D721Med (cell line): ENCODE data around the gene TEX2.

Source experiments
- DNase-seq: peaks from one replicate; pipeline ENCODE4 v3.0.0; 2011; ENCODE audit warnings: low spot score; ENCODE audit not compliant: insufficient read length
- FAIRE-seq: peaks from 2 replicates; lab custom pipeline; 2011; peaks lifted over from hg19 to GRCh38; lab: Jason Lieb, UNC
- TF ChIP-seq, protein P1 (sequence below): IDR thresholded peaks from 2 replicates; pipeline ENCODE4 v1.5.1; 2012; ENCODE audit warnings: mild to moderate bottlenecking, control low read depth; ENCODE audit not compliant: insufficient read depth; ENCODE audit errors: missing control alignments

Gene TEX2

GRCh38 chr17:64256913-64257807 is 5.9 kb downstream of the TEX2 start:
- TF ChIP-seq, protein P1, sequence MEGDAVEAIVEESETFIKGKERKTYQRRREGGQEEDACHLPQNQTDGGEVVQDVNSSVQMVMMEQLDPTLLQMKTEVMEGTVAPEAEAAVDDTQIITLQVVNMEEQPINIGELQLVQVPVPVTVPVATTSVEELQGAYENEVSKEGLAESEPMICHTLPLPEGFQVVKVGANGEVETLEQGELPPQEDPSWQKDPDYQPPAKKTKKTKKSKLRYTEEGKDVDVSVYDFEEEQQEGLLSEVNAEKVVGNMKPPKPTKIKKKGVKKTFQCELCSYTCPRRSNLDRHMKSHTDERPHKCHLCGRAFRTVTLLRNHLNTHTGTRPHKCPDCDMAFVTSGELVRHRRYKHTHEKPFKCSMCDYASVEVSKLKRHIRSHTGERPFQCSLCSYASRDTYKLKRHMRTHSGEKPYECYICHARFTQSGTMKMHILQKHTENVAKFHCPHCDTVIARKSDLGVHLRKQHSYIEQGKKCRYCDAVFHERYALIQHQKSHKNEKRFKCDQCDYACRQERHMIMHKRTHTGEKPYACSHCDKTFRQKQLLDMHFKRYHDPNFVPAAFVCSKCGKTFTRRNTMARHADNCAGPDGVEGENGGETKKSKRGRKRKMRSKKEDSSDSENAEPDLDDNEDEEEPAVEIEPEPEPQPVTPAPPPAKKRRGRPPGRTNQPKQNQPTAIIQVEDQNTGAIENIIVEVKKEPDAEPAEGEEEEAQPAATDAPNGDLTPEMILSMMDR, result no peak
- DNase-seq, result no peak
- peak; percentile 66 for FAIRE-seq

DNA sequence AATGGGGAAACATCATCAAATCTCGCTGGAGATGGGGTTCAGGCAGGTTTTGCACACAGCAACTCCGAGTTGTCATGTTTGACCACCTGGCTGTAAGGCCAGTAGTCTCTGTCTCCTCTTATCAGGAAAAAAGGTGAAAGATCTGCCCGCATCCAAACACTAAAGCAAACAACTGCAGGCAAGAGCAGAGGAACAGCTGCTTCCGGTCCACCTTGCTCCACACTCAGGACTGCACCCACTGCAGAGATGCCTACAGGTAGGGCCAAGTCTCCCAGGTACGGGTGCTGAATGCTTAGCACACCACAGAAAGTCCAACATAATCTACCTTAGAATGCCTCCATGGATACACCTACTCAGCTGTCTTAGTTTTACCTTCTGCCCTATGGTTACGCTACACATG is 7.3 kb downstream of the TEX2 start:
- DNase-seq (no peak), FAIRE-seq (no peak)
- TF ChIP-seq, protein P1, result no peak

- TF ChIP-seq, protein P1, result no peak
- no peak for FAIRE-seq
- no peak for DNase-seq
Observed at GRCh38 chr17:64254755-64255154, 8.3 kb downstream of the TEX2 start.

DNA sequence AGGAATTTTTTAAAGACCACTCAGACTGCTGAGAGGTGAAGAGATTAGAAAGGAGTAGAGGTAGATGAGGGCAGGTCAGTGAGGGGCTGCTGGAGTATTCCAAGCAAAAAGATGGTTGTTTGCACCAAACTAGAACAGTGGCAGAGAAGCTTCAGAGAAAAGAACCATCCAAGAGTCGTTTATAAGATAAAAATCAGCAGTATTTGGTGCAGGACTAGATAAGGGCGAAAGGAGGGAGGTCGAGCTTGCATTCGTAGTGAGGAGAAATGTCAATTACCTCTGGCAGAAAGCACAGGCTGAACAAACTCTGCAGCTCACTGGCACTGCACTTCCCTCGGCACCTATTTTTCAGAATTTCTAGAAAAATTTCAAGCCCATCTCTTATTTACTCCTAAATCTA is 9.6 kb downstream of the TEX2 start:
- FAIRE-seq (no peak), DNase-seq (no peak)
- TF ChIP-seq, protein P1, result no peak

DNA sequence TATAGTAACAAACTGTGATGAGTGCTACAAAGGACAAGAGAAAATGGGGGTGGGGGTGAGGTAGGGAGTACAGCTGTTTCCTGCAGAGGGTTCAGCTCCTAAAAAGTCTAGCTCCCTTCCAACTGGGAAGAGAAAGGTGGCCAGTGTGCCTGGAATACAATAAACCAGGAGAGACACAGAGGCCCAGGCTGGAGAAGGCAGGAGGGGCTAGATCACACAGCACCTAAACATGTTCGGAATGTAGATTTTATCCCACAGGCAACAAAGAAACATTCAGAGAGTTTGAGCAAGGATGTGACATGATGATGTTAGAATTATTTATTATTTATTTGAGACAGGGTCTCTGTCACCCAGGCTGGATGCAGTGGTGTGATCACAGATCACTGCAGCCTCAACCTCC is 10.2 kb downstream of the TEX2 start:
- no peak for DNase-seq
- TF ChIP-seq, protein P1, result no peak
- no peak for FAIRE-seq

DNA sequence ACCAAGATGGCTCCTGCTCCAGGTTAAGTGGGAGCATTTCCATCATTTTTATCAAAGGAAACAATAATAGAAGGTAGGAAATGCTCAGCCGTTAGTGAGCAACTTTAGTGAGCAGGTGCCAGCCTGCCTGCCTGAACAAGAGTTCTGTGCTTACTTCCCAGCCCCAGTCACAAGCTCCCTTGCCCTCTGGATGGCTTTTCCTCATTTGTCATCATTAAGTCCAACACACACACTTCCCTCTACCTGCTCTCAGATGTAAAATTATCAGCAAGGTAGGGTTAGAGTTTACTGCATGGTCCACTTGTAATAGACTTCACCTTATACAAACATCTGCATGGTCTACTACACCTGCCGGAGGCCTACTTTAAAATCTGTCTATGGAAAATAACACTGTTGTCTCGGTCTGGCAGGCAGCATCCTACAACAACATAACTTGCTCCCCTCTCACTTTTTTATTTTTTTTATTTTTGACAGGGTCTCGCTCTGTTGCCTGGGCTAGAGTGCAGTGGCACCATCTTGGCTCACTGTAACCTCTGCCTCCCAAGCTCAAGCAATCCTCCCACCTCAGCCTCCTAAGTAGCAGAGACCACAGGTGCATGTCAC is 12.7 kb downstream of the TEX2 start:
- FAIRE-seq (no peak), DNase-seq (no peak)
- TF ChIP-seq, protein P1, result no peak

- no peak for DNase-seq
- no peak for FAIRE-seq
- TF ChIP-seq, protein P1, result no peak
Observed at GRCh38 chr17:64247836-64248235, 15.2 kb downstream of the TEX2 start.
